Measurements from ENCODE around the gene E2F4.

The E2F4 gene

GRCh38 chr16:67211674-67212073 is 19.7 kb downstream of the E2F4 start:
- H3K27me3 ChIP-seq (ENCODE audit: control insufficient read depth, insufficient read depth, low read length) = no peaks in the 10 kb centered on the region
- H3K4me2 ChIP-seq (ENCODE audit: low read length) = no peak overlapping the region
- H3K27ac ChIP-seq = peak overlapping the region; percentile 86
- no peaks in the 10 kb centered on the region for H3K79me2 ChIP-seq
- no peaks in the 10 kb centered on the region for H3K9me3 ChIP-seq (ENCODE audit: control insufficient read depth, low read length)
- H2AFZ ChIP-seq = no peak overlapping the region
- no peak overlapping the region for H3K9ac ChIP-seq
- peaks cover 30% of the 10 kb centered on the region for H3K4me1 ChIP-seq
- TF ChIP-seq CTCF (IDR thresholded peaks at IDR 0.05) = no peak
- no peak overlapping the region for H3K4me3 ChIP-seq (ENCODE audit: low read depth, low read length)
- H3K36me3 ChIP-seq (ENCODE audit: control insufficient read depth, insufficient read depth, low read length) = no peaks in the 10 kb centered on the region

DNA sequence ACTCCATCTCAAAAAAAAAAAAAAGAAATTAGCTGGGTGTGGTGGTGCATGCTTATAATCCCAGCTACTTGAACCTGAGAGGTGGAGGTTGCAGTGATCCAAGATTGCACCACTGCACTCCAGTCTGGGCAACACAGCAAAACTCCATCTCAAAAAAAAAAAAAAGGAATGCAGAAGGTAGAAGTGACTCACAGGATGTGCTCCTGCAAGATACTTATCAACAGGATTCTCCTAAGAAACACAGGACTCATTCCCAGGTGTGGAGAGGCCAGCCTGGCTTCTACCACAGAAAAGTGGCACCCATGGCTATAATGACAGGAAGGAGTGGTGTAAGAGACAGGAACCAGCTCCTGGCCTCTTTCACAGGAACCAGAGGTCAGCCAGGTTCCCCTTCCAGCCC is 20.8 kb downstream of the E2F4 start:
- H3K9ac ChIP-seq = no peak overlapping the region
- no peaks in the 10 kb centered on the region for H3K9me3 ChIP-seq (ENCODE audit: control insufficient read depth, low read length)
- H3K79me2 ChIP-seq = no peaks in the 10 kb centered on the region
- H3K4me1 ChIP-seq = peaks cover 30% of the 10 kb centered on the region
- H3K27ac ChIP-seq = peak overlapping the region; percentile 59
- H3K4me2 ChIP-seq (ENCODE audit: low read length) = no peak overlapping the region
- no peaks in the 10 kb centered on the region for H3K27me3 ChIP-seq (ENCODE audit: control insufficient read depth, insufficient read depth, low read length)
- H3K4me3 ChIP-seq (ENCODE audit: low read depth, low read length) = no peak overlapping the region
- no peaks in the 10 kb centered on the region for H3K36me3 ChIP-seq (ENCODE audit: control insufficient read depth, insufficient read depth, low read length)
- H2AFZ ChIP-seq = no peak overlapping the region
- no peak for TF ChIP-seq CTCF (IDR thresholded peaks at IDR 0.05)

GRCh38 chr16:67213197-67214019 is 21.5 kb downstream of the E2F4 start:
- Histone ChIP-seq H2AFZ (no peak overlapping the region), H3K9me3 (ENCODE audit: control insufficient read depth, low read length) (no peaks in the 10 kb centered on the region), H3K27me3 (ENCODE audit: control insufficient read depth, insufficient read depth, low read length) (no peaks in the 10 kb centered on the region), H3K4me1 (peaks cover 30% of the 10 kb centered on the region), H3K36me3 (ENCODE audit: control insufficient read depth, insufficient read depth, low read length) (no peaks in the 10 kb centered on the region), H3K9ac (no peak overlapping the region), H3K79me2 (no peaks in the 10 kb centered on the region), H3K4me3 (ENCODE audit: low read depth, low read length) (no peak overlapping the region), H3K27ac (peak overlapping the region; percentile 59), H3K4me2 (ENCODE audit: low read length) (no peak overlapping the region)
- TF ChIP-seq CTCF (IDR thresholded peaks at IDR 0.05) = no peak

GRCh38 chr16:67215706-67216105 is 23.8 kb downstream of the E2F4 start:
- Histone ChIP-seq H2AFZ (no peak overlapping the region), H3K4me2 (ENCODE audit: low read length) (no peak overlapping the region), H3K4me3 (ENCODE audit: low read depth, low read length) (no peak overlapping the region), H3K36me3 (ENCODE audit: control insufficient read depth, insufficient read depth, low read length) (no peaks in the 10 kb centered on the region), H3K79me2 (no peaks in the 10 kb centered on the region), H3K4me1 (peaks cover 18% of the 10 kb centered on the region), H3K9me3 (ENCODE audit: control insufficient read depth, low read length) (no peaks in the 10 kb centered on the region), H3K27me3 (ENCODE audit: control insufficient read depth, insufficient read depth, low read length) (no peaks in the 10 kb centered on the region), H3K9ac (no peak overlapping the region), H3K27ac (no peak overlapping the region)
- TF ChIP-seq CTCF (IDR thresholded peaks at IDR 0.05) = no peak
